ENCODE measurements around the gene NFIC.
"Not testable (repeated sequence)": the region's sequence is repeated elsewhere in the genome, so short reads cannot be mapped to it uniquely, and the experiment has no call there.

The NFIC gene

GRCh38 chr19:3386447-3387234 is 20.3 kb downstream of the NFIC start:
- peaks cover 2% of the 10 kb centered on the region for H3K27me3 ChIP-seq (ENCODE audit: control insufficient read depth, insufficient read depth, low read length)
- peaks cover 2% of the 10 kb centered on the region for H3K4me1 ChIP-seq (ENCODE audit: control insufficient read depth, insufficient read depth, low read length)
- no peak overlapping the region for H3K4me3 ChIP-seq (ENCODE audit: low read depth, low read length)
- no peaks in the 10 kb centered on the region for H3K36me3 ChIP-seq (ENCODE audit: control insufficient read depth, insufficient read depth, low read length)
- H3K9ac ChIP-seq (ENCODE audit: low read depth, low read length) = no peak overlapping the region
- H3K9me3 ChIP-seq (ENCODE audit: control insufficient read depth, insufficient read depth, low read length) = no peaks in the 10 kb centered on the region

DNA sequence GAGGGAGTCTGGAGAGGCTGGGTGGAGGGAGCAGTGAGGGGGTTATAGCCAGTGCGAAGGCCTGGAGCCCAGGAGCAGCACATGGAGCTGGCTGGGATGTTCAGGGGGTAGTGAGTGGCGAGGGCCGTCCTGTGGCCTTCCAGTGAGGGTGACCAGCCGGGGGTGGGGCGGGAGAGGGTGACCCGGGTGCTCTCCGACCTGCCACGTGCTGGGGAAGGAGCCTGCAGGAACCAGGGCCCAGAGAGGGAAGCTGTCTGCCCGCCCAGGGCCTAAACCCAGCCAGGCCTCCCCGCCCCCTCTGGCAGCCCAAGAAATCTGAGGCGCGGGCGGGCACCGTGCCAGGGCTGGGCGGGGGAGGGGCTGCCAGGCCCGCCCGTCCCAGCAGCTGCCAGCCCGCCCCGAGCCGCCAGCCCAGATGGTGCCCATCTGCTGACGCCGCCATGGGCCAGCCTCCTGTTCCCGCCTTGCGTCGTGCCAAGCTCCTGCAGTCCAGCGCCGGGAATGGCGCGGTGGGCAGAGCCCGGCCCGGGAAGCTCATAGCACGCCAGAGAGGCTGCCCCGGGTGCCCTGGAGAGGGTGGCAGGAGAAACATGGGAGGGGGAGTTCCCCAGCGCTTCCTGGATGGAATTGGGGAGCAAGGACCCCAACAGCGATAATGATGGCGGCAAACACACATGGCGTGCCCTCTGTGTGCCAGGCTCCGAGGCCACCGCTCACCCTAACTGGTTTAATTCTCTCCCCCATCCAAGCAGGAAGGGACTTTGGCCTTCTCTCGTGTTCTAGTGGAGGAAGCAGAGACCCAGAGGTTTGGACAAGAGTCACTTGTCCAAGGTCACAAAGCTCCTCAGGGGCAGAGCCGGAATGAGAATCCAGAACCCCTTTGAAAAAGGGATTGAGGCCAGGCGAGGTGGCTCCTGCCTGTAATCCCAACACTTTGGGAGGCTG is 21.5 kb downstream of the NFIC start:
- Histone ChIP-seq H3K9ac (ENCODE audit: low read depth, low read length) (no peak overlapping the region), H3K27me3 (ENCODE audit: control insufficient read depth, insufficient read depth, low read length) (peaks cover 2% of the 10 kb centered on the region), H3K4me1 (ENCODE audit: control insufficient read depth, insufficient read depth, low read length) (peaks cover 2% of the 10 kb centered on the region), H3K36me3 (ENCODE audit: control insufficient read depth, insufficient read depth, low read length) (no peaks in the 10 kb centered on the region), H3K4me3 (ENCODE audit: low read depth, low read length) (no peak overlapping the region), H3K9me3 (ENCODE audit: control insufficient read depth, insufficient read depth, low read length) (no peaks in the 10 kb centered on the region)

DNA sequence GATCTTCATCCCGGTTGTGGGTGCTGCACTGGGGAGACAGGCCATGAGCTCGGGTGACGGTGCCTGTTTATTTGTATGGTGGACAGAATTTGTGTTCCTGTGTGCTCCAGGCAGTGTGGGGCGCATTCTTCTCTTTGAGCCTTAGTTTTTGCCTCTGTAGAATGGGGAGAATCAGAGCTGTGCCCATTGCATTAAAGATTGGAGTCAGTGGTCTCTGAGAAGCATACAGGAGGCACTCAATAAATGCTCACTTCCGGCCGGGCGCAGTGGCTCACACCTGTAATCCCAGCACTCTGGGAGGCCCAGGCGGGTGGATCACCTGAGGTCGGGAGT is 23.0 kb downstream of the NFIC start:
- Histone ChIP-seq H3K36me3 (ENCODE audit: control insufficient read depth, insufficient read depth, low read length) (no peaks in the 10 kb centered on the region), H3K9ac (ENCODE audit: low read depth, low read length) (no peak overlapping the region), H3K4me3 (ENCODE audit: low read depth, low read length) (no peak overlapping the region), H3K4me1 (ENCODE audit: control insufficient read depth, insufficient read depth, low read length) (peaks cover 2% of the 10 kb centered on the region), H3K27me3 (ENCODE audit: control insufficient read depth, insufficient read depth, low read length) (peaks cover 2% of the 10 kb centered on the region), H3K9me3 (ENCODE audit: control insufficient read depth, insufficient read depth, low read length) (no peaks in the 10 kb centered on the region)

GRCh38 chr19:3389876-3390371 is 23.5 kb downstream of the NFIC start:
- no peak overlapping the region for H3K9ac ChIP-seq (ENCODE audit: low read depth, low read length)
- peaks cover 2% of the 10 kb centered on the region for H3K27me3 ChIP-seq (ENCODE audit: control insufficient read depth, insufficient read depth, low read length)

DNA sequence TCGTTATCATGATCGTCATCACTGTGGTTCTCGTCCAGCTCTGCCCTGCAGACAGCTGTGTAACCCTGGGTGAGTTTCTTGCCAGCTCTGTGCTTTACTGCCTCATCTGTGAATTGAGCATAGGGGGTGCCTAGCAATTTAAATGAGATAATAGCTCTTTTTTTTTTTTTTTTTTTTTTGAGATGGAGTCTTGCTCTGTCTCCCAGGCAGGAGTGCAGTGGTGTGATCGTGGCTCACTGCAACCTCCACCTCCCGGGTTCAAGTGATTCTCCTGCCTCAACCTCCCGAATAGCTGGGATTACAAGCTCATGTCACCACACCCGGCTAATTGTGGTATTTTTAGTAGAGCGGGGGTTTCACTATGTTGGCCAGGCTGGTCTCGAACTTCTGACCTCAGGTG is 25.5 kb downstream of the NFIC start:
- not testable (repeated sequence) for H3K27me3 ChIP-seq (ENCODE audit: control insufficient read depth, insufficient read depth, low read length); H3K4me1 ChIP-seq (ENCODE audit: control insufficient read depth, insufficient read depth, low read length); H3K9me3 ChIP-seq (ENCODE audit: control insufficient read depth, insufficient read depth, low read length); H3K9ac ChIP-seq (ENCODE audit: low read depth, low read length); H3K4me3 ChIP-seq (ENCODE audit: low read depth, low read length); H3K36me3 ChIP-seq (ENCODE audit: control insufficient read depth, insufficient read depth, low read length)

More at GRCh38 chr19:3389876-3390371, 23.5 kb downstream of the NFIC start:
- Histone ChIP-seq H3K9me3 (ENCODE audit: control insufficient read depth, insufficient read depth, low read length) (no peaks in the 10 kb centered on the region), H3K4me1 (ENCODE audit: control insufficient read depth, insufficient read depth, low read length) (peaks cover 2% of the 10 kb centered on the region), H3K4me3 (ENCODE audit: low read depth, low read length) (no peak overlapping the region), H3K36me3 (ENCODE audit: control insufficient read depth, insufficient read depth, low read length) (no peaks in the 10 kb centered on the region)

GRCh38 chr19:3392480-3392879 is 26.1 kb downstream of the NFIC start:
- Histone ChIP-seq H3K4me1 (ENCODE audit: control insufficient read depth, insufficient read depth, low read length) (peaks cover 3% of the 10 kb centered on the region), H3K27me3 (ENCODE audit: control insufficient read depth, insufficient read depth, low read length) (peaks cover 2% of the 10 kb centered on the region), H3K9me3 (ENCODE audit: control insufficient read depth, insufficient read depth, low read length) (no peaks in the 10 kb centered on the region), H3K36me3 (ENCODE audit: control insufficient read depth, insufficient read depth, low read length) (no peaks in the 10 kb centered on the region), H3K9ac (ENCODE audit: low read depth, low read length) (no peak overlapping the region), H3K4me3 (ENCODE audit: low read depth, low read length) (no peak overlapping the region)

DNA sequence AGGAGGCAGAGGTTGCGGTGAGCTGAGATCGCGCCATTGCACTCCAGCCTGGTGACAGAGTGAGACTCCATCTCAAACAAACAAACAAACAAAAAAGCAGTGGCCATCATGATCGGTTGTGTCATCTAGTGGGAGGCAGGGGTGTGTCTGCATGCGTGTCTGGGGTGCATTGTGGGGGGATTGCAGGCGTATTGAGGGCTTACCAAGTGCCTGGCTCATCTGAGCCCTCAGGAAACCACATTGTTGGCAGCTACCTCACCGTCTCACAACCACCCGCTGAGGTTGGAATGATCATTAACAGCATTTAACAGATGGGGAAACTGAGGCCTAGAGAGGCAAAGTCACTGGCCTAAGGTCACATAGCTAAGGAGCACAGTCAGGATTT is 30.5 kb downstream of the NFIC start:
- H3K4me3 ChIP-seq (ENCODE audit: low read depth, low read length) = no peak overlapping the region
- H3K9me3 ChIP-seq (ENCODE audit: control insufficient read depth, insufficient read depth, low read length) = no peaks in the 10 kb centered on the region
- no peaks in the 10 kb centered on the region for H3K36me3 ChIP-seq (ENCODE audit: control insufficient read depth, insufficient read depth, low read length)
- H3K27me3 ChIP-seq (ENCODE audit: control insufficient read depth, insufficient read depth, low read length) = peaks cover 7% of the 10 kb centered on the region
- peaks cover 3% of the 10 kb centered on the region for H3K4me1 ChIP-seq (ENCODE audit: control insufficient read depth, insufficient read depth, low read length)
- no peak overlapping the region for H3K9ac ChIP-seq (ENCODE audit: low read depth, low read length)

DNA sequence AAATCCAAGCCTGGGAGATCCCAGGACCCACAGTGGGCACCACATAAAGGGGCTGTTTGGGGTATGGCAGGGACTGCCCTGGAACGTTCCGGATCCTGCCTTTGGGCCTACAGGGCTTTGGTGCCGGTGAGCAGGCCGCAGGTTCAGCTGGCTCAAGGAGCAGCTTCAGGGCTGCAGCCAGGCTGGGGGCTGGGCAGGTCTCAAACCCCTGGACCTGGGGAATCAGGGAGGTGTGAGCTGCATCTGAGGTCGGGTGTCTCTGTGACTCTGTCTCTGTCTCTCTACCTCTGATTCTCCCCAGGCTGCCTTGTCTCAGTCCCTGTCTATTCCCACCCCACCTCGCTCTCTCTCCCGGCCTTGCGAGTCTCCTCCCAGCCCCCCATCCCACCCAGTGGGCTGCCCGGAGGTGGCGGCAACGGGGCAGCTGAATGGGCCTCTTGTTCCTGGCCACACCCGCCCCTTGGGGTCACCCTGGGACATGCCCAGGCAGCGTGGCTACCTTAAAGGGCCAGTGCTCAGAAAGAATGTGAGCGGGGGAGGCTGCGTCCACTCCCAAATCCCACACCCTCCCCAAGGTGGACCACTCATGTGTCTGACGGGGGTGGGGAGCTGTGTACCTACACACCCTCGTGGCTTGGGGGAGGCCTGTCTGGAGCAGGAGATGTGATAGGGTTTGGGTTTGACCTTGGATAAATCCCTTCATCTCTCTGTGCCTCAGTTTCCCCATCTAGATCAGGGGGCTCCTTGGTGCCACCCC is 31.1 kb downstream of the NFIC start:
- Histone ChIP-seq H3K9me3 (ENCODE audit: control insufficient read depth, insufficient read depth, low read length) (no peaks in the 10 kb centered on the region), H3K36me3 (ENCODE audit: control insufficient read depth, insufficient read depth, low read length) (no peaks in the 10 kb centered on the region), H3K9ac (ENCODE audit: low read depth, low read length) (no peak overlapping the region), H3K27me3 (ENCODE audit: control insufficient read depth, insufficient read depth, low read length) (peaks cover 7% of the 10 kb centered on the region), H3K4me1 (ENCODE audit: control insufficient read depth, insufficient read depth, low read length) (peaks cover 3% of the 10 kb centered on the region), H3K4me3 (ENCODE audit: low read depth, low read length) (no peak overlapping the region)

GRCh38 chr19:3398114-3398899 is 31.9 kb downstream of the NFIC start:
- Histone ChIP-seq H3K27me3 (ENCODE audit: control insufficient read depth, insufficient read depth, low read length) (peaks cover 7% of the 10 kb centered on the region), H3K4me1 (ENCODE audit: control insufficient read depth, insufficient read depth, low read length) (peaks cover 3% of the 10 kb centered on the region), H3K4me3 (ENCODE audit: low read depth, low read length) (peak overlapping the region; percentile 11), H3K36me3 (ENCODE audit: control insufficient read depth, insufficient read depth, low read length) (no peaks in the 10 kb centered on the region), H3K9me3 (ENCODE audit: control insufficient read depth, insufficient read depth, low read length) (no peaks in the 10 kb centered on the region), H3K9ac (ENCODE audit: low read depth, low read length) (no peak overlapping the region)

DNA sequence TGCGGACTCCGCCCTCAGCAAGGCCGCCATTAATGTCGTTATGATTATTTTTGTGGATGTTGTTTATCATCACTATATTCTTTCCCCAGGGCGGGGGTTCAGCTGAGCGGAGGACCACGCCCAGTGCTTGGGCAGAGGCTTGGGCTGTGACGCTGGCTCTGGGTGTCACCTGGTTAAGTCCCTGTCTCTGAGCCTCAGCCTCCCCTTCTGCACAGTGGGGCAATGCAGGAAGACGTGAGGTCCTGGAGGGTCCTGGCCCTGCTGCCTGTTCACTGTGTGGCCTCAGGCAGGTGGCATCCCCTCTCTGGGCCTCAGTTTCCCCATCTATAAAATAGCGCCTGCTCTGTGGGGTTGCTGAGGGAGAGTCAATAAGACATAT is 32.5 kb downstream of the NFIC start:
- H3K27me3 ChIP-seq (ENCODE audit: control insufficient read depth, insufficient read depth, low read length) = peaks cover 7% of the 10 kb centered on the region
- peaks cover 3% of the 10 kb centered on the region for H3K4me1 ChIP-seq (ENCODE audit: control insufficient read depth, insufficient read depth, low read length)
- H3K9ac ChIP-seq (ENCODE audit: low read depth, low read length) = no peak overlapping the region
- no peaks in the 10 kb centered on the region for H3K36me3 ChIP-seq (ENCODE audit: control insufficient read depth, insufficient read depth, low read length)
- H3K4me3 ChIP-seq (ENCODE audit: low read depth, low read length) = peak overlapping the region; percentile 11
- H3K9me3 ChIP-seq (ENCODE audit: control insufficient read depth, insufficient read depth, low read length) = no peaks in the 10 kb centered on the region

GRCh38 chr19:3399311-3399710 is 32.9 kb downstream of the NFIC start:
- H3K4me1 ChIP-seq (ENCODE audit: control insufficient read depth, insufficient read depth, low read length); H3K27me3 ChIP-seq (ENCODE audit: control insufficient read depth, insufficient read depth, low read length); H3K9ac ChIP-seq (ENCODE audit: low read depth, low read length); H3K9me3 ChIP-seq (ENCODE audit: control insufficient read depth, insufficient read depth, low read length); H3K36me3 ChIP-seq (ENCODE audit: control insufficient read depth, insufficient read depth, low read length); H3K4me3 ChIP-seq (ENCODE audit: low read depth, low read length): not testable (repeated sequence)

All from iPS-15b (cell line).